Cardiac fibroblast (primary cell): ENCODE measurements around the gene DQX1.

Source experiments
- DNase-seq, 2 donors: peaks; one replicate each; pipeline versions ENCODE4 v3.0.0 to v3.0.0-alpha.2; 2010; ENCODE audit warnings: low read depth in 2 of 2
- H3K4me3 ChIP-seq, 2 donors: replicated peaks in 1 of 2; 1 replicate in 1 of 2; 2 replicates in 1 of 2; pipeline ENCODE4 v1.5.1; 2011; ENCODE audit warnings: low read depth in 2 of 2, low read length in 2 of 2, mild to moderate bottlenecking in 2 of 2, moderate library complexity in 1 of 2
- TF ChIP-seq, protein P1 (sequence below): IDR thresholded peaks from one replicate; pipeline ENCODE4 v1.5.1; 2011; ENCODE audit warnings: low read depth, mild to moderate bottlenecking, low read length, inconsistent platforms

The DQX1 gene, protein sequence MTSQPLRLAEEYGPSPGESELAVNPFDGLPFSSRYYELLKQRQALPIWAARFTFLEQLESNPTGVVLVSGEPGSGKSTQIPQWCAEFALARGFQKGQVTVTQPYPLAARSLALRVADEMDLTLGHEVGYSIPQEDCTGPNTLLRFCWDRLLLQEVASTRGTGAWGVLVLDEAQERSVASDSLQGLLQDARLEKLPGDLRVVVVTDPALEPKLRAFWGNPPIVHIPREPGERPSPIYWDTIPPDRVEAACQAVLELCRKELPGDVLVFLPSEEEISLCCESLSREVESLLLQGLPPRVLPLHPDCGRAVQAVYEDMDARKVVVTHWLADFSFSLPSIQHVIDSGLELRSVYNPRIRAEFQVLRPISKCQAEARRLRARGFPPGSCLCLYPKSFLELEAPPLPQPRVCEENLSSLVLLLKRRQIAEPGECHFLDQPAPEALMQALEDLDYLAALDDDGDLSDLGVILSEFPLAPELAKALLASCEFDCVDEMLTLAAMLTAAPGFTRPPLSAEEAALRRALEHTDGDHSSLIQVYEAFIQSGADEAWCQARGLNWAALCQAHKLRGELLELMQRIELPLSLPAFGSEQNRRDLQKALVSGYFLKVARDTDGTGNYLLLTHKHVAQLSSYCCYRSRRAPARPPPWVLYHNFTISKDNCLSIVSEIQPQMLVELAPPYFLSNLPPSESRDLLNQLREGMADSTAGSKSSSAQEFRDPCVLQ

GRCh38 chr2:74525717-74526648 is at the start of gene DQX1:
Gene DQX1 (minus strand): TSS chr2:74526231. CDS start chr2:74525729, 502 bp downstream.
- DNase-seq, result peak; percentile 30 to 49
- no peak within 1 kb of the TSS for H3K4me3 ChIP-seq
- TF ChIP-seq, protein P1, sequence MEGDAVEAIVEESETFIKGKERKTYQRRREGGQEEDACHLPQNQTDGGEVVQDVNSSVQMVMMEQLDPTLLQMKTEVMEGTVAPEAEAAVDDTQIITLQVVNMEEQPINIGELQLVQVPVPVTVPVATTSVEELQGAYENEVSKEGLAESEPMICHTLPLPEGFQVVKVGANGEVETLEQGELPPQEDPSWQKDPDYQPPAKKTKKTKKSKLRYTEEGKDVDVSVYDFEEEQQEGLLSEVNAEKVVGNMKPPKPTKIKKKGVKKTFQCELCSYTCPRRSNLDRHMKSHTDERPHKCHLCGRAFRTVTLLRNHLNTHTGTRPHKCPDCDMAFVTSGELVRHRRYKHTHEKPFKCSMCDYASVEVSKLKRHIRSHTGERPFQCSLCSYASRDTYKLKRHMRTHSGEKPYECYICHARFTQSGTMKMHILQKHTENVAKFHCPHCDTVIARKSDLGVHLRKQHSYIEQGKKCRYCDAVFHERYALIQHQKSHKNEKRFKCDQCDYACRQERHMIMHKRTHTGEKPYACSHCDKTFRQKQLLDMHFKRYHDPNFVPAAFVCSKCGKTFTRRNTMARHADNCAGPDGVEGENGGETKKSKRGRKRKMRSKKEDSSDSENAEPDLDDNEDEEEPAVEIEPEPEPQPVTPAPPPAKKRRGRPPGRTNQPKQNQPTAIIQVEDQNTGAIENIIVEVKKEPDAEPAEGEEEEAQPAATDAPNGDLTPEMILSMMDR, result no peak

DNA sequence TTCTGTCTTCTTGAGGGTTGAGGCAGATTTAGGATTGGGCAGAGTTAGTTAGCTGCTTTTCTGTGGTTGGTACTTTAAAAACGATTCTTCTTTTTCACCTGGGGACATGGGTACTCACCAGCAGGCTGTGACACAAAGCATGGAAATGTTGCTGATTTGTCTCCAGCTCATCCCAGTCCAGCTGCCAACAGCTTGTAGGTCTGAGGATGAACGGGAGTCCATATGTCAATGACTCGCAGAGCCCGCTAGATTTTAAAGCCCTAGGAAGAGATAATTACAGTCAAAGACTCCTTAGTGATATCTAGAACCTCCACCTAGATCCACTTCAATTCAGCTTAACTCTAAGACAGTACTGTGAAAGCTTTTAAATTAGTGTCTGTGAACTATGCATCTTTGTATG is 49.3 kb upstream of the DQX1 start:
- TF ChIP-seq, protein P1, result no peak
- no peak for DNase-seq
- no peak overlapping the region for H3K4me3 ChIP-seq

DNA sequence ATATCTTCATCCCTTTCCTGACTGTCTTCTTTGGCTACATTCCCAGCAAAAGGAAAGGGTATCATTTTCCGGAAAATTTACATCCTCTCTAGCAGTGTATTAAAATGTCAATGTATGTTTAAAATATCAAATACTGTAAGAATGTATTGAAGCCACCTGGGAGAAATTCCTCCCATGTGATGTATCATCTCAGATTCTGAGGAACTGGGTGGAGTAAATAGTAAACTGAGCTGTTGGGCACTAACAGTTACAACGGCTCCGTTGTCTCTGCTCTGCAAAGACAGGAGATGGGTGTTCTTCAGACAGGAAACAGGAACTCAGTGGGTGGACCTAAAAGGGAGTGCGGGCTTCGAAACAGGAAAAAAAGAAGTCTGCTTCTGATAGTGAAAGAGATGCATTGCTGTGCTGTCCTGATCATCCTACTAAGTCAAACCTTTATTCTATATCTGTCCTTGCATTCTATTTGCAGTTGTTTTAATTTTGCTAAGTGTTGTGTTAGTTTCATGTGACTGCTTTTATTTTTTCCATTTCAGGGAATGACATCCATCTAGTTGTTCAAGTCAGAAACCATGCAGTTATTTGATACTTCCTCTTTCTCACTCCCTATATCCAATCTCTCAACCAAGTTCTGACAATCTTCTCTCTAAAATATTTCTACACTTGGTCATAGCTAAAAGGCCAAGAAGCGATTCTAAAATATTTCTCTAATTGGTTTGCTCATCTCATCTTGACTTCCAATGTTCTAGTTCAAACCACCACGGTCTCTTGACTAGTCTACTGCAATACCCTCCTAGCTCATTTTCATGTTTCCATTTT is 47.9 kb upstream of the DQX1 start:
- H3K4me3 ChIP-seq, result peak overlapping the region in 1 of 2 donors; percentile 0
- TF ChIP-seq, protein P1, result no peak
- DNase-seq, result peak; percentile 65 to 84

DNA sequence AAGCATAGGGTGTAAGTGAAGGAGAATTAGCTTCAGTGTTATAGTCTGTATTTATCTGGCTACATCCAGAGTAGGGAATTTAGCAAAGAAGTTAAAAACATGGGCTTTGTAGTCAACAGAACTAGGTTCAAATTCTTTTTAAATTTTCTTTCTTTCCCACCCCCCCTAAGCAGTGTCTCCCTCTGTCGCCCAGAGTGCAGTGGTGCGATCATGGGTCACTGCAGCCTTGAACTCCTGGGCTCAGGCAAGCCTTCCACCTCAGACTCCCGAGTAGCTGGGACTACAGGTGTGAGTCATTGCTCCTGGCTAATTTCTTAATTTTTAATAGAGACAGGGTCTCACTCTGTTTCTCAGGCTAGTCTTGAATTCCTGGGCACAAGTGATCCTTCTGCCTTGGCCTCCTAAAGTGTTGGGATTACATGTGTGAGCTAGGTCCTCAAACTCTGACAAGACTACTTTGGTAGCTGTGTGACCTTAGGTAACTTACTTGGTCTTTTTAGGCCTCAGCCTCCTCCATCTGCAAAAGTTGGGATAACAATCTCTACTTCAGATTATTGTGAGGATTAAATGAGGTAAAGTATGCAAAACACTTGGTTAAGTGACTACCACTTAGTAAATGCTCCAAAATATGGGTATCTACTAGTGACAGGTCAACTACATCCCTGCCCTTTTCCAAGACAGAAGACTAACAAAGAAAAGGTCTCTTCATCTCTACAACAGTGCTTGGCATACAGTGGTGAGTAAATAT is 46.3 kb upstream of the DQX1 start:
- H3K4me3 ChIP-seq, result no peak overlapping the region
- DNase-seq, result no peak
- TF ChIP-seq, protein P1, result peak; percentile 15

- DNase-seq, result no peak
- TF ChIP-seq, protein P1, result no peak
- no peak overlapping the region for H3K4me3 ChIP-seq
These were observed 45.0 kb upstream of the DQX1 start for GRCh38 chr2:74571058-74571457.
